RPMI8226 (cell line): ENCODE results near the gene KLHL33.
"Not testable (repeated sequence)": the region's sequence is repeated elsewhere in the genome, so short reads cannot be mapped to it uniquely, and the experiment has no call there.

Experiments used
- DNase-seq: peaks from one replicate; pipeline ENCODE4 v3.0.0-alpha.2; 2015

Gene KLHL33

DNA sequence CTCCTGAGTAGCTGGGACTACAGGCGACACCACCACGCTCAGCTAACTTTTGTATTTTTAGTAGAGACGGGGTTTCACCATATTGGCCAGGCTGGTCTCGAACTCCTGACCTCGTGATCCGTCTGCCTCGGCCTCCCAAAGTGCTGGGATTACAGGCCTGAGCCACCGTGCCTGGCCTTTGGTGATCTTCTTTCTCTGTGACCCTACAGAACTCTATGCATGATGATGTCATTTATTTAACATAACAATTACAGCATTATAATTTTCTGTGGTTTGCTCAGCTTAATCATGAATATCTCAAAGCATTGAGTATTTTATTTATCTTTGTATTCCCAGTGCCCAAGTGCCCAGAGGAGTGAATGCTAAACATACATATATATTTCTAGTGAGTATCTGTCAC is 16.9 kb upstream of the KLHL33 start:
- not testable (repeated sequence) for DNase-seq

DNA sequence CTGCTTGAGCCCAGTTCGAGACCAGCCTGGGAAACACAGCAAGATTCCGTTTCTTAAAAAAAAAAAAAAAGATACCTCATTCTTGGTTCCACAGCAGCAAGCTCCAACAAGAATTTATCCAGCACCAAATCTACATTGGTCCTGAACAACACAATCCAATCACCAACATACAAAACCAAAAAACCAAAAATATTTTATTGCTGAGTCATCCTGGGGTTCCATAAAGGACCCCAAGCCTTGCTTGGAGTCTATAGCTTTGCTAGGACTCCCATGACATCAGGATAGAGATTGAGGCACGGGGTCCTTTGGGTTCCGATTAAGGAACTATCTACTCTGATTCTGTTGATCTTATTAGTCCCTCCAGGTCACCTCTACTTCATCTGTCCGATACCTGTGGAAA is 10.9 kb upstream of the KLHL33 start:
- DNase-seq: no peak

DNA sequence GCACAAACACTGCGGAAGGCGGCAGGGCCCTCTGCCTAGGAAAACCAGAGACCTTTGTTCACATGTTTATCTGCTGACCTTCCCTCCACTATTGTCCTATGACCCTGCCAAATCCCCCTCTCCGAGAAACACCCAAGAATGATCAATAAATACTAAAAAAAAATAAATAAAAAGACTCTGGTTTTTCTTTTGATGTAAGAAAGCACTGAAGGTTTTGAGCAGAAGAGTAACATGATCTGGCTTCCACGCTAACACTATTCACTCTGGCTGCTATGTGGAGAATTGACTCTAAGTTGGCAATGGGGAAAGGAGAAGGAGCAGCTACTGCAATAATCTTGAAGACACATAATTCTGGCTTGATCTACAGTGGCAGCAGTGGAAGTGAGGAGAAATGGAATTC is 7.7 kb upstream of the KLHL33 start:
- not testable (repeated sequence) for DNase-seq

DNA sequence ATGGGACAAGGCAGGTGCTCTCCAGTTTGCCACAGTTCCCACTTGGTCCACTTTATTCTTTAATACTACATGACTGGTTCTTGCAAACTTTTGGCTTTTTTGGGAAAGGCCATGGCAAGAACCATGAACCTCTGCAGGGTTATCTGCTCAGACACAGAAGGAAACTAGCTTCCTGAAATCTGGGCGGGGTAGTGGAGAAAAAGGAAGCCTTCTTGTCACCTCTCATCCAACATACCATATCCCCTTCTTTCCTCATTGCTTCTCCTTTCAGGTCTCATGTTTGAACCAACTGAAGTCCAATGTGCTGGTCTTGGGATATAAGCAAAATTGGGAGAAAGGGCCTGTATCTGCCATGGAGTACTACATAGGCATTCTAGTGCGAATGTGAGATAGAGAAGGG is 5.5 kb upstream of the KLHL33 start:
- no peak for DNase-seq

DNA sequence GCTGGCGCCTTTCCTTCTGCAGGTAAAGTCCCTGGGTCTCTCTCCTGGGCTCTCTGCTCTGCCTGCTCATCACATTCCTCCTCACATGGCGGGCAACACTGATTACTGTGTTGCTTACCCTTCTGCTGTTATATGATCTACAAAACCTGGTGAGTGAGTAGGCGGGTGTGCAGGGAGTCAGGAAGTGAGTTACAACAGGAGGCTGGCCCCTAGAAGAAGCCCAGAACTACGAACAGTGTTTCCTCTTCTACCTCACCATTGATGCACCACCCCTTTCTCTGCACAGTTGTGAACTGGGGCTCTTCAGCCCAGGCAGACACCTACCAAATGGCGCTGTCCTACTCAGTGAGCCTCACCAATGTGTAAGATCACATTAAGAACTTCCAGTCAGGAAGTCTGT is 4.9 kb upstream of the KLHL33 start:
- no peak for DNase-seq

DNA sequence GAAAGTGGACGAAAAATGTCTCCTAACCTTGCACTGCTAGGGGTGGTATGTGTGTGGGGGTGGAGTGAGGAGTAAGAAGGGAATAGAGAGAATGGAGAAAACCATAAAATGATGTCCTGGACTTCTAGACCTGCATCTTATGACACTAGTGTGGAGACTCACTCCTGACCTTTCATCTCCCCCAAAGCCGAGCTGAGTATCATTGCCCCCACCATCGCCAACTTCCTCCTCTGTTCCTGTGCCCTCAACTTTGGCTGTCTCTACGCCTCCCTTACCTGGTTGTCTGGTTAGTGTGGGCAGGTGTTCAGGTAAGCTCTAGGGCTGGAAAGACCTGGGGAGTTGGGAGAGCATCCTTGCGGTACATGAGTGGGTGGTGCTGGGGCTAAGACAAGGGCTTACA is 4.5 kb upstream of the KLHL33 start:
- DNase-seq: no peak

DNA sequence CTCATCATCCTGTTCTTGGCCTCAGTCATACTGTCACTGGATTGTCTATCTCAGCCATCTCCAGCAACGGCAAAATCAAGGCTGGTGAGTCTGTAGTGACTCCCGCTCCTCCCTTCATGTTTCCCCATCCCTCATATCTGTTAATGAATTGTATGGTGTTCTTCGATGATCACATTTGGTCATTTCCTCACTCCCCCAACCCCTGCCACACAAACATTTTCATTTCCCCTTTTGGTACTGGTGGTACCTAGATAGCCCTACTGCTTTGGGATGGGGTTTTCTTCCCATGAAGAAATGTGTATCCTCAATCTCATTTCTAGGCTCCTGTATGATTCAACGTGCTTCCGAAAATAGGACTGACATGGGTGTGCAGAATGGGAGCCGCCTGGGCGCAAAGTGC is 2.7 kb upstream of the KLHL33 start:
- no peak for DNase-seq

DNA sequence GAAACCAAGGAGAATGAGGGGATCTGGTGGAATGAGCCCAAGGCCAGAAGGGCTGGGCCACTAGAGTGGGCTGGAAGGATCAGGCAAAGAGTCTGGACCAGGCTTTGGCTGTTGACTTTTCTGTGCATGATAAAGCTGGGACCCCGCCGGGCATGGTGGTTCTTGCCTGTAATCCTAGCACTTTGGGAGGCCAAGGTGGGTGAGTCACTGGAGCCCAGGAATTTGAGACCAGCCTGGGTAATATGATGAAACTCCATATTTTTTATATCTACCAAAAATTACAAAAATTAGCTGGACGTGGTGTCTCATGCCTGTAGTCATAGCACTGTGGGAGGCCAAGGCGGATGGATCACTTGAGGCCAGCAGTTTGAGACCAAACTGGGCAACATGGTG is 393 bp upstream of the KLHL33 start:
- no peak for DNase-seq

DNA sequence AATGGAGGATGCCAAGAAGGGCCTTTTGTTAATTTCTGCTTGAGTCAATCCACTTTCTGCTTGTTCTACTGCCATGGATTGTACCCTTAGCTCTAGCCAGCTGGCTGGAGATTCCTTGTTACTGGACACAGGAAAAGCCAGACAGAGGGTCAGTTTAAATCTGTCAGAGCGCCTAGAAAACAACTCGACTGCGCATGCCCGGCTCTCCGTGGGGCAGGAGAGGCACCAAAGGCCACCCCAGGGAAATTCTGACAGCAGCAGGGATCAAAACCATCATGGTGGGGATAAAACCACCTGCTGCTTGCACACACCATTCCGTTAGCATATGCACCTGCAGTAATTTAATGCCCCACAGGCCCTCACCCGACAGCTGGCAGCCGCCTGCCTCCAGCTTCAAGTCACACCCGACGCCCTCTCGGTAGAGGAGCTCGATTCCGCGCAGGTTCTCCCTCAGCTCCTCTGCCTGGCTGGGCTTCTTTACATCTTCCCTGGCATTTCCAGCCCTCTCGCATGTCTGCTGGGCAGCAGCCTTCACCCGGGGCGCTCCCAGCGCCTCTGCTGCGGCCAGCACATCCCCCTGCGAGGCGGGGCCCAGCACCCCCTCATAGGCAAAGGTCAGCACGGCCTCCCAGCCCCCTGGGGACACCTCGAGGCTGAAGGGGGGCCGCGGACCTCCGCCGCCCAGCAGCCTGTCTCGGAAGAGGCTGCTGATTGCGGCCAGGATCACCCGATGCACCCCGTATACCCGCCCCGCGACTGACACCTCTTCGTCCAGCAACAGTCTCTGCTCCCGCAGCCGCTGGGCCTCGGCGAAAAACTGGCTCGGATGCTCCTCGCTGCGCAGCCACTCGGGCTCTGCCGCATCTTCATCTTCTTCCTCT is 1.0 kb downstream of the KLHL33 start:
- no peak for DNase-seq

DNA sequence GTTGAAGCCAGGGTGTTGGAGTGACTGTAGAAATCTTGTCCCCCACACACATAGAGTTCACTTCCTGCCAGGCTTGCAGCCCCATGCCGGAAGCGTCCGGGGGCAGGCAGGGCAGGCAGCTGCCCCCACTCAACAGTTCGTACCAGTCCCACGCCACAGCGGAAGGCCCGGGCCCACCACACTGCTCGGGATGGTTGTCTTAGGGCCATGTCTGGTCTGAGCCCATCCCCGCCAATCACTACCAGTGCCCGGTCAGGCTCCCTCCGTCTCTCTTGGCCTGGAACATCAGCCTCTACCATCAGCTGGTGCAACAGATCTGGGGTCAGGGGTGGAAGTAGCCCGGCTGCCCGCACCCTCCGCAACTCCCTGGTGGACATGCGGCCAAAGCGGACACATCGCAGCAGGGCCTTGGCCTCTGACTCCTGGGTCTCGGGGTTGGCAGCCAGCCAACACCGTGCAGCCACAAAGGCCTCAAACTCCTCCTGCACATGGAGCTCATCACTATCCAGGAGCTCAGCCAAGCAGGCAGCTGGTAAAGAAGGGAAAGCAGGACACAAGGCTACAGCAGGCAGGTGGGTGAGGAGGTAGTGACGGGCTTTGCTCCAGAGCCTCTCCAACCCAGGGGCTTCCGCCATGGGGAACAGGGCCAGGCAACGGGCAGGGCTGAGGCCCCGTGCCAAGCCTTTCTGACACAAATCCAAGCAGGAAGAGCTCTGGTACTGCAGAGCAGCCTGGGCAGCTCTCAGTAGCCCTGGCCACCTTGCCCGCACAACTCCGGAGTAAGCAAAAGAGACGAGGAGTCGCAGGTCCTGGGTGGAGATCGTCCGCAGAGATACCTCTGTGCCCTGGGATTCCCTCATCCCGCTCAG is 5.9 kb downstream of the KLHL33 start:
- no peak for DNase-seq

DNA sequence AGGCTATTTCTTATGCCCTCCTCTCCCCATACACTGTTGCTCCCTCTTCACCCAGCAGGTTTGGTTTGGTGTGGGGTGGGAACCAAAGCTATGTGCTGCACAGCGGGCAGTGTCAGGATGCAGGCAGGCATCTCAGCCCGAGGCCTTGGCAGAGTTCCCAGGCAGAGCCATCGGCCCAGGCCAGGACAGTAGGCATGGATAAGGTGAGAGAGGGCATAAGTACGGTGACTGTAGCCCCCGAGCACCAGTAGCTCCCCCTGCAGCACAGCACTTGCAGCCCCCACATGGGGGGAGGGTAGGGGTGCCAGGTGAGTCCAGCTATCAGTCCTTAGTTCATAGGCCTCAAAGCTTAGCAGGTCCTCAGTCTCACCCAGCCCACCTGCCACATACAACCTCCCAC is 7.2 kb downstream of the KLHL33 start:
- DNase-seq: peak; percentile 17

DNA sequence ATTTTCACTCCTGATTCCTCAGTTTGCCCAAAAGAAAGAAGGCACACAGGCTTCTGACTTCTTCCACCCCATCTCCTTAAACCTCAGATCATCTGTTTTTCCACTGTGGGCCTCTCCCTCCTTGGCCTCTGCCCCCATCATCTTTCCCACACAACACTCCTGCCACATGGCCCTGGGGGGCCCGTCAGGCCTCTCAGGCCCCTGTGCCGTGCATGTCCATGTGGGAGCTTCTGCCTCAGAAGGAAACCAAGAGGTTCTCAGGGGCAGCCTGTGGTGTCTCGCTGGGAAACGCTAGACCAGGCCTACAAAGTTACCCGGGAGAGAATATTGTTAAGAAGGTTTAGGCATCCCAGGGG is 8.0 kb downstream of the KLHL33 start:
- no peak for DNase-seq

DNA sequence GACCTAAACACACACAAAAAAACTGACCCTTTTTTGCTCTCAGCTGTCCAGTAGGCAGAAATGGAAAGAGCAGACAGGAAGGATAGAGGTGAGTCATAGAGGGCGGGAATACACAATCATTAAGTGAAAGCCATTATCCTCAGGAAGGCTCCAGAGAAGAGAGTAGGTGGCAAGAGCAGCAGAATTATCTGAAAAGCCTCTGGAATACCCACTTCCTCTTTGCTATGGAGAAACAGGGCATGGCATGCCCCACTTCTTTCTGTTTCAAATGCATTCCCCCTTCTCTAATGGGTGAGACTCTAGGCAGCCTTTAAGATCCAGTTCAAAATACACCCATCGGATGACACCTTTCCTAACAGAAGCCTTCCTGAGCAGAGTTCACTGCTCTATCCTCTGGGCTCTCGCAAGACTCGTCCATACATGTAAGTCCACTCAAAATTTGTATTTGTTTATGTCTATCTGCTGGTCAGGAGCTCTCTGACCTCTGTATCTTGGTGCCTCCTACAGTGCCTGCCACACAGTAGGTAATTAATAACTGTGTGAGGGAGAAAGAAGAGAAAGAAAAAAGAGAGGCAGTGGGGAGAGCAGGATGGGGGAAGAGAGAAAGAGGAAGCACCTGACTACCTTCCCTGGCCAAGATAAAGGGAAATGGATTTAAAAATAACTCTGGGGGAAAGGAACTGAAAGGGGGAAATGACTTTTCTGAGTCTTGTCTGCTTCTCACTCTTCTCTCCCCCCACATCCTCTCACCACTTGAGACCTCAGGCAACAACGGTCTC is 8.5 kb downstream of the KLHL33 start:
- DNase-seq: peak; percentile 48

DNA sequence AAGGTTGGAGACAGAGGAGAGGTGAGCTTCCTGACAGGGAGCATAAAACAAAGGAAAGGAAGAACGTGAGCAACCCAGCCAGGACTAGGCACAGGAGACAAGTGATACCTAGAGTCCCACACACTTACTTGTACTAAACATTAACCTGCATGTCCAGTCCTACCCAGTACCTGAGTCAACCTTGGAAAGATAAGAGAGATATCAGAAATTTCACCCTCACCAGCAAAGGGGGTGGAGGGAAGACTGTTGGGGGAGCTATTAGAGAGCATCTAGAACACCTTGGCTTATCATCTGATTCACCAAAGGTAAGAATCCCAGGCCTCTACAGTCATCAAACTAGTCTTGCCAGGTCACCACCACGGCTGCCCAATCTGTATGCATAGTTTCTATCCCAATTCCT is 11.1 kb downstream of the KLHL33 start:
- no peak for DNase-seq

DNA sequence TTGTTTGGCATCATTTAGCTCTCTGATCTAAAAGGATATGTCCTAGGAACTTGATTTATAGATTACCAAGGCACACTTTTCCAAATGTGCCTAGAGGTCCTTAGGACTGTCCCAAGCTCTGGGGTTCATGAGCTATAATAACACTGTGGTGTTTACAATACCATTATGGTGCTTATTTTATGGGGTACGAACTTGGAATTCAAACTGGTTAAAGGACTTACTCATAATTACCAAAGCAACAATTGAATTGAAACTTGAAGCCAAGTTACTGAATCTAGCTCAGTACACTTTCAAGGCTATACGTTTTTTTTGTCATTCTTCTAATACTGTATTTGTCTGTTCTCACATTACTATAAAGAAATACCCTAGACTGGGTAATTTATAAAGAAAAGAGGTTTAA is 13.1 kb downstream of the KLHL33 start:
- no peak for DNase-seq

DNA sequence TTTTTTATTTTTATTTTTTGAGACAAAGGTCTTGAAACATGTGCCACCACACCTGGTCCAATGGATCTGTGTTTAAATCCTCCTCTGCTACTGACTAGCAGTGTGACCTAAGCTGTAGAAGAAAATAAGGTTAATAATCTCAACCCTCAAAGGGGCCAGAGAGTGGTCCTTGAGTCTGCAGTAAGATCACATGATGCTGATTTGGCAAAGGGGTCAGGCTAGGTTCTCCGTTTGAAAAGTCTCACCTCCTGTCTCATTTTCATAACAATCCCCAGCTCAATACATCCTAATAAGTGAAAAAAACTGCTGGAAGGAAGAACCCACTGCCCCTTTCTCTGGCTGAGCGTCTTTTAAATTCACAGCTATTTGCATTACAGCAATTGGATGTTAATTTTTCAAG is 14.7 kb downstream of the KLHL33 start:
- DNase-seq: no peak

DNA sequence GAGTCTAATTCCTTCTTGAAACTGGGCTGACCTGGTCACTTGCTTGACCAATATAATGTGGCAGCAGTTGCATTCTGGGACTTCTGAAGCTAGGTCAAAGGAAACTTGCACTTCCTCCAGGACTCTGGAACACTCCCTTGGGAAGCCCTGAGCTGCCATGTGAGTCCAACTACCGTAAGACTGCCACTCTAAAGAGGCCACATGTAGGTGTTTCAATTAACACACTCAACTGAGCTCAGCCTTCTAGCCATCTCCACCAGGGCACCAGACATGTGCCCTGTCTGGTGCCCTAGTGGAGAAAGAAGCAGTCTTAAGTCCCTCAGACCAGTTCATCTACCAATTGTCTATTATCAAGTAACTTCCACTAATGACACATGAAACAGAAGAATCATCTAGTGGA is 16.5 kb downstream of the KLHL33 start:
- DNase-seq: no peak

DNA sequence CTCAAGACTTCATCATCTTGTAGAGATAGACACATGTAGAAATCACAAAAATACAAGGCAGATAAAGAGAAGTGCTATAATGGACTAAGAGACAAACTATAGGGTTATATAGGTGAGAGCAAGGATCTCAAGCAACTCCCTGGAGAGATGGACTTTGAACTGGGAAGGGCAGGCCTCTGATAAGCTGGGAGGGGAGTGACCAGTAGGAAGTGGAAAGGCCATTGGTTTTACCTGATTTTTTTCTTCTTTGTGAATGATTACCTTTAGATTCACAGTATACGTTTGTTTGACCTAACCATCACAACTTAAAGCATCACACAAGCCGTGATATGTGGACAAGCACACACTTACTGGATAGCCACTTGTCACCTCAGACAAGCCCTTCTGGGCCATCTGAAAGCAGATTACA is 17.5 kb downstream of the KLHL33 start:
- DNase-seq: no peak

DNA sequence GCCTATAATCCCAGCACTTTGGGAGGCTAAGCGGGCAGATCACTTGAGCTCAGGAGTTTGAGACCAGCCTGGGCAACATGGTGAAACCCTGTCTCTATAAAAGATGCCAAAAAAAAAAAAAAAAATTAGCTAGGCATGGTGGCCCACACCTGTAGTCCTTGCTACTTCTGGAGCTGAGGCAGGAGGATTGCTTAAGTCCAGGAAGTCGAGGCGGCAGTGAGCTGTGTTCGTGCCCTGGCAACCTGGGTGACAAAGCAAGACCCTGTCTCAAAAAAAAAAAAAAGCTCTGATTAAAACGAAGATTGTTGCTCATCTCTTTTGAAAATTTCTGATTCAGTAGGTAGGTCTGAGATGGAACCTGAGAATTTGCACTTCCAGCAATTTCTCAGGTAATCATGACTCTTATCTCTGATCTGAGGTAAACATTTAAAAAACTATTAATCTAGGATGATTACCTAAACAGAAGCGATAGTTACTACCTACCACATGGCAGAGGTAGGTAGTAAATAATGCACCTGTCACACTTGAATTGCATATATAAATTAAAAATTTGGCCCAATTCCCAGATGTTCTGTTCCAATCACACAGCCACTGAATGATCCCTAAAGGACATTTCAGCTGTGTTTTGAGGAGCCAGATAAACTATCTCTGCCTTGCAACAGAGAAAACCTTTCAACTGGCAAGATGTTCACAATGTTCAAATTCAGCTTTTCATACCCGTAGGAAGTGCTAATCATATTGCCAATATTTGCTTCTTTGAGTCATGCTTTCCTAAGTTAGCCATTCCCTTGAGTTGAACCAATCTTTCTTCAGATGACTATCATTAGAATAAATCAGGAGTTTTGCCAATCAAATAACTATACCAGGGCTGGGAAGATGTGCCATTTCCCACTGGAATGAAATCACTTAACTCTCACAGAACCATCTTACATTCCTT is 18.4 kb downstream of the KLHL33 start:
- DNase-seq: no peak

DNA sequence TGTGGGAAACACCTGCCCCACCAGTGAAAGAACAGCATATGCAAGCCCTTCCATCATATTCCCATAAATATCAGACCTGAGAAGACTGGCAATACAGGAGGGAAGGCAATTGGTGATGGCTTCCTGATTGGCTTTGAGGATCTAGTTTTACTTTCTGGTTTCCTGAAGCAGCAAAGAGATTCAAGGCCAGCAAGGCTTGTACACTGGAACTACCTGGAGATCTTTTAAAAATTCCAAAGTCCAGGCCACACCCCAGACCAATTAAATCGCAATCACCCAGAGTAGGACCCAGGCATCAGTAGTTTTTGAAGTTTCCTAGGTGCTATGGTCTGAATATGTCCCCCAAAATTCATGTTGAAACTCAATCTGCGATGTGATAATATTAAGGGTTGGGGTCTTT is 19.7 kb downstream of the KLHL33 start:
- no peak for DNase-seq

DNA sequence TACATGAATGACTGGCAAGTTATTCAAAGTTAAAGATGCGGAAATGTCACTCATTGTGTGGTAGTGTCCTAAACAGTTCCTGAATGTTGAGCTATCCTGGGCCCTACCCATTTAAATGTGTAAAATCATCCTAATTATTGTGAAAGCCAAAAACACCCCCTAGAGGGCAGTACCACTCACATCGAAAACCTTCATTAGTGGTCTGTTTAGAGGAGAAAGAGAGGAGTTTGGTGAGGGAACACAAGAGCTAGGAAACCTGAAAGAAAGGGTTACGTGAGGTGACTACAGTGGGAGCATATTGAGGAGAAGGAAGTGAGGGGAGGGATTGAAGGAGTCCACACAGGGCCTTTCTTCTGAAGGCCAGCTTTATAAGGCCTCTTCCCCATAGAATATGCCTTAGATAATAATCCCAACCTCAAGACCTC is 20.2 kb downstream of the KLHL33 start:
- peak; percentile 66 for DNase-seq

DNA sequence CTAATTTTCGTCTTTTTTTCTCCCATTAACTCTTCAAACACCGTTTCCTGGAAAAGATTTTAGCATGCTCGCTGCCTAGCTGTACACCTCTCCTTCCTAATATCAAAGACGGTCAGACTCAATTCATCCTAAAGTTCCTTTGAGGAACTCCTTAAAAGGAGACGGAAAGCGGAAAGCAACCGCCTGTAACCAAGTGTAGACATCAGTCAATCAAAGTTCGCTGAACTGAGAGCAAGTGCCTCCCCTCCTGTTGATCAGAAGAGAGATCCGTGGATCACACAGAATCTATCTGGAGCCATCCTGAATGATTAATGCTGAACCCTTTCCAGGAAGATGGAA is 22.3 kb downstream of the KLHL33 start:
- DNase-seq: peak; percentile 23
